K562 (cell line): ENCODE data around the gene CUL3. TPM values are rescaled to one million over a fixed set of nuclear protein-coding genes. Genes with fewer than 3 reads are reported as not detected.

Experiments
- KDM5B ChIP-seq: fragments of 200-600 bp; sonication (generic); IDR thresholded peaks from 2 replicates; pipeline ENCODE4 v1.6.1; 2012; ENCODE audit warnings: low read depth, mild to moderate bottlenecking, moderate library complexity, low read length, control low read depth, inconsistent platforms; ENCODE audit not compliant: insufficient replicate concordance
- SMAD2 ChIP-seq: fragments of 150-350 bp; IDR thresholded peaks from 2 replicates; pipeline ENCODE4 v1.6.1; 2014; ENCODE audit warnings: low read depth, mild to moderate bottlenecking, low read length
- ZBTB1 ChIP-seq: sonication (generic); formaldehyde crosslinking; IDR thresholded peaks from 2 replicates; pipeline ENCODE4 v1.8.1; 2023; ENCODE audit warnings: missing genetic modification reagents, low read depth, mild to moderate bottlenecking, borderline replicate concordance
- polyA plus RNA-seq, 8 experiments: library from polyadenylated mRNA; depleted of rRNA in 4 of 8; stranded (reverse) in 5 of 8; unstranded in 3 of 8; fragments of >200 nt; fragmentation: Nextera tagmentation in 2 of 8; fragmentation: Illumina TruSeq in 1 of 8; extraction: Ambion mirVana in 2 of 8; extraction: Trizol in 1 of 8; gene quantifications; 2 replicates each; pipeline versions ENCODE4 v1.2.1 to v1.2.3, GENCODE V29; 2011 to 2014; ENCODE audit warnings: inconsistent platforms in 1 of 8, missing spikeins in 1 of 8
- total RNA-seq, 7 experiments: library from RNA; depleted of rRNA in 6 of 7; stranded (reverse); fragments of >200 nt in 6 of 7; fragmentation: Illumina TruSeq in 2 of 7; extraction: Trizol in 2 of 7; gene quantifications; 2 replicates each; pipeline versions ENCODE4 v1.2.1 to v1.2.3, GENCODE V29; 2011 to 2021; ENCODE audit warnings: low replicate concordance in 1 of 7
- TF ChIP-seq, protein P1 (sequence below), 2 experiments: fragments of 450-650 bp; IDR thresholded peaks; 2 replicates each; pipeline ENCODE4 v1.6.1; 2016; ENCODE audit warnings: mild to moderate bottlenecking in 2 of 2, borderline replicate concordance in 1 of 2, low read depth in 1 of 2, moderate library complexity in 1 of 2

Gene CUL3
- total and polyA plus RNA-seq, 9 of the 15 experiments (the other 6 are each of a cell fraction or from before 2014, with no cell fraction given), result 31.5 to 71.9 (median 56.4) TPM

DNA sequence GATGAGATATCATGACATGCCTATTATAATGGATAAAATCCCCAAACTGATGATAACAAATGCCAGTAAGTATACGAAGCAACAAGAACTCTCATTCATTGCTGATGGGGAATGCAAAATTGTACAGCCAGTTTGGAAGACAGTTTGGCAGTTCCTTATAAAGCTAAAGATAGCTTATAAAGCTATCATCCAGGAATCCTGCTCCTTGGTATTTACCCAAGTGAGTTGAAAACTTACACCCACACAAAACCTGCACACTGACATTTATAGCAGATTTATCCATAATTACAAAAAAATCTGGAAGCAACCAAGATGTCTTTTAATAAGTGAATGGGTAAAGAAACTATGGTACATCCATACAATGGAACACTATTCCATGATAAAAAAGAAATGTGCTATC is 123.8 kb downstream of the CUL3 start (continued):
- TF ChIP-seq, protein P1, sequence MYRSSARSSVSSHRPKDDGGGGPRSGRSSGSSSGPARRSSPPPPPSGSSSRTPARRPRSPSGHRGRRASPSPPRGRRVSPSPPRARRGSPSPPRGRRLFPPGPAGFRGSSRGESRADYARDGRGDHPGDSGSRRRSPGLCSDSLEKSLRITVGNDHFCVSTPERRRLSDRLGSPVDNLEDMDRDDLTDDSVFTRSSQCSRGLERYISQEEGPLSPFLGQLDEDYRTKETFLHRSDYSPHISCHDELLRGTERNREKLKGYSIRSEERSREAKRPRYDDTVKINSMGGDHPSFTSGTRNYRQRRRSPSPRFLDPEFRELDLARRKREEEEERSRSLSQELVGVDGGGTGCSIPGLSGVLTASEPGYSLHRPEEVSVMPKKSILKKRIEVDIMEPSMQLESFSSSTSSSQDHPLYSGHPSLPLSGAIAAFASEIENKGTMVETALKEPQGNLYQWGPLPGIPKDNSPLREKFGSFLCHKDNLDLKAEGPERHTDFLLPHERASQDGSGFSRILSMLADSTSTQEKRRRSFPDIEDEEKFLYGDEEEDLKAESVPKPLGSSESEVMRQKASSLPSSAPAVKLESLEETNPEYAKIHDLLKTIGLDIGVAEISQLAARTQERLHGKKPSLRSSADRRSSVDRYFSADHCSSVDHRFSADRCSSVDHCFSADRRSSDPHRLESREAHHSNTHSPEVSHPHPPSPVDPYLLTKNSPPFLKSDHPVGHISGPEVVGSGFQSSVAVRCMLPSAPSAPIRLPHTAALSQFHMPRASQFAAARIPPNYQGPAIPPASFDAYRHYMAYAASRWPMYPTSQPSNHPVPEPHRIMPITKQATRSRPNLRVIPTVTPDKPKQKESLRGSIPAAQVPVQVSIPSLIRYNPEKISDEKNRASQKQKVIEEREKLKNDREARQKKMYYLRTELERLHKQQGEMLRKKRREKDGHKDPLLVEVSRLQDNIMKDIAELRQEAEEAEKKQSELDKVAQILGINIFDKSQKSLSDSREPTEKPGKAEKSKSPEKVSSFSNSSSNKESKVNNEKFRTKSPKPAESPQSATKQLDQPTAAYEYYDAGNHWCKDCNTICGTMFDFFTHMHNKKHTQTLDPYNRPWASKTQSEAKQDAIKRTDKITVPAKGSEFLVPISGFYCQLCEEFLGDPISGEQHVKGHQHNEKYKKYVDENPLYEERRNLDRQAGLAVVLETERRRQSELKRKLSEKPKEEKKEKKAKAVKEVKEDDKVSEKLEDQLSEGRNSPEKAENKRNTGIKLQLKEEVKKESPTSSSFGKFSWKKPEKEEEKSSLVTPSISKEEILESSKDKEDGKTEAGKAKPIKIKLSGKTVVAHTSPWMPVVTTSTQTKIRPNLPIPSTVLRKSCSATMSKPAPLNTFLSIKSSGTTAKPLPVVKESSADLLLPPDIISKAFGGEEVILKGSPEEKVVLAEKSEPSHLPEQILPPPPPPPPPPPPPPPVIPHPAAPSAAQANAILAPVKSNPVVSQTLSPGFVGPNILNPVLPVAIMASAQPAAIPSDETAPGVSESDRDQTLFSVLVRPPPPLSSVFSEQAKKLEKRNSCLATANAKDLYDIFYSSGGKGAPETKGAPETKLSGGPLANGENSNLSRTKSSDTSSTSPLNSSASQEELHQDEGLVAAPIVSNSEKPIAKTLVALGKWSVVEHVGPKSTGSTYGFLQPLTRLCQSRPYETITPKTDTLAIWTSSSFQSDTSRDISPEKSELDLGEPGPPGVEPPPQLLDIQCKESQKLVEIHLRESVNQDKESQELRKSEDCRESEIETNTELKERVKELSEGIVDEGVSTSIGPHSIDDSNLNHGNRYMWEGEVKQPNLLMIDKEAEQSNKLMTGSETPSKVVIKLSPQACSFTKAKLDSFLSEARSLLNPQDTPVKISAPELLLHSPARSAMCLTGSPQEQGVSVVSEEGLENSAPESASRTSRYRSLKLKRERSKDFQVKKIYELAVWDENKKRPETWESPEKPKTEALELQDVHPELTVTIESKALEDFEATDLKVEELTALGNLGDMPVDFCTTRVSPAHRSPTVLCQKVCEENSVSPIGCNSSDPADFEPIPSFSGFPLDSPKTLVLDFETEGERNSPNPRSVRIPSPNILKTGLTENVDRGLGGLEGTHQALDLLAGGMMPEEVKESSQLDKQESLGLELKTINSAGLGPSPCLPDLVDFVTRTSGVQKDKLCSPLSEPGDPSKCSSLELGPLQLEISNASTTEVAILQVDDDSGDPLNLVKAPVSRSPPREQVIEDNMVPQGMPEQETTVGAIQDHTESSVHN (IDR thresholded peaks at IDR 0.05; ENCODE audit: borderline replicate concordance in 1 of 2, low read depth in 1 of 2), result no peak
- TF ChIP-seq SMAD2 (no peak), ZBTB1 (CRISPR knock-in tag) (no peak), KDM5B (no peak)
